GM12872 (cell line): ENCODE measurements around the gene PLCXD1.

Source experiments
- CTCF ChIP-seq: IDR thresholded peaks from 3 replicates; pipeline ENCODE4 v1.5.1; 2011; ENCODE audit warnings: low read depth, mild to moderate bottlenecking, low read length, moderate library complexity; ENCODE audit not compliant: insufficient read depth

The PLCXD1 gene

GRCh38 chrX:308821-309520 is 27.8 kb downstream of the PLCXD1 start:
- no peak for TF ChIP-seq CTCF

- no peak for TF ChIP-seq CTCF
Measured at GRCh38 chrX:310621-311155, 29.5 kb downstream of the PLCXD1 start.

- TF ChIP-seq CTCF: no peak
Measured at GRCh38 chrX:311156-312129, 30.3 kb downstream of the PLCXD1 start.

GRCh38 chrX:312621-313331 is 31.6 kb downstream of the PLCXD1 start:
- no peak for TF ChIP-seq CTCF

- no peak for TF ChIP-seq CTCF
Measured at GRCh38 chrX:313546-313945, 32.4 kb downstream of the PLCXD1 start.

GRCh38 chrX:314049-314448 is 32.9 kb downstream of the PLCXD1 start:
- TF ChIP-seq CTCF: no peak
